DMS79 treated with DMSO at 0.1 percent for 48 hours (cell line): ENCODE measurements around the gene RNASE2.
"Not testable (repeated sequence)": the region's sequence is repeated elsewhere in the genome, so short reads cannot be mapped to it uniquely, and the experiment has no call there.

Experiments
- DNase-seq: peaks from one replicate; lab custom pipeline; 2025; lab: John Stamatoyannopoulos, UW

Gene RNASE2

GRCh38 chr14:20954736-20955537, at the start of gene RNASE2:
TSS of gene RNASE2 (plus strand) at chr14:20955487. CDS start at chr14:20955772, 285 bp downstream.
- DNase-seq, result not testable (repeated sequence)

GRCh38 chr14:20905676-20906075, 49.6 kb upstream of the RNASE2 start:
- no peak for DNase-seq

GRCh38 chr14:20907214-20907613, 48.1 kb upstream of the RNASE2 start:
- DNase-seq, result no peak

DNA sequence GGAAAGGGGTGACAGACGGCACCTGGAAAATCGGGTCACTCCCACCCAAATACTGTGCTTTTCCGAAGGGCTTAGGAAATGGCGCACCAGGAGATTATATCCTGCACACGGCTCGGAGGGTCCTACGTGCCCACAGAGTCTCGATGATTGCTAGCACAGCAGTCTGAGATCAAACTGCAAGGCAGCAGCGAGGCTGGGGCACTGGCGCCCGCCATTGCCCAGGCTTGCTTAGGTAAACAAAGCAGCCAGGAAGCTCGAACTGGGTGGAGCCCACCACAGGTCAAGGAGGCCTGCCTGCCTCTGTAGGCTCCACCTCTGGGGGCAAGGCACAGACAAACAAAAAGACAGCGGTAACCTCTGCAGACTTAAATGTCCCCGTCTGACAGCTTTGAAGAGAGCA, 44.5 kb upstream of the RNASE2 start:
- DNase-seq, result not testable (repeated sequence)

- DNase-seq, result not testable (repeated sequence)
These were observed 36.1 kb upstream of the RNASE2 start for GRCh38 chr14:20919038-20919756.

DNA sequence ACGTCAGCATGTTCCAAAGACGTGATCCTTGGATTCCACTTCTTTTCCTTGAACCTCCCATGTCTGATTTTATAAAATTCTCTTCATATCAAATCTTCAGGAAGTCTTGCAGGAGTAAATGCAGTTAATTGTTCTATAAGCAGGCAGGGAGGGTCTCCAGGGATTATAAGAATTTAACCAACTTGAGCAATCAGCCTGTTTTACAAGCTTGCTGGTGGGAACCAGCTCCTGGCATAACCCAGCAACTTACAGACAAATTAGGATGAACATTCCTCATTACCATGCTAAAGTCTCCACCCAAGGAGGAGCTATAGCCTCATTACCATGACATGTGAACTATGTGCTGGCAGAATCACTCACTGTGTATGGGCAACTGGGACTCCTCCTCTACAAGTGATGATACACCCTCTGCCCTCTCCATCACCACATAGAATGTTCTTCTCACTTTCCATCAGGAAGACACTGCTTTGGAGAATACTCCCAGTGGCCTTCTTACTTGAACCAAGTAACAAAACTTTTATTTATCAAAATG, 31.5 kb upstream of the RNASE2 start:
- DNase-seq, result not testable (repeated sequence)

DNA sequence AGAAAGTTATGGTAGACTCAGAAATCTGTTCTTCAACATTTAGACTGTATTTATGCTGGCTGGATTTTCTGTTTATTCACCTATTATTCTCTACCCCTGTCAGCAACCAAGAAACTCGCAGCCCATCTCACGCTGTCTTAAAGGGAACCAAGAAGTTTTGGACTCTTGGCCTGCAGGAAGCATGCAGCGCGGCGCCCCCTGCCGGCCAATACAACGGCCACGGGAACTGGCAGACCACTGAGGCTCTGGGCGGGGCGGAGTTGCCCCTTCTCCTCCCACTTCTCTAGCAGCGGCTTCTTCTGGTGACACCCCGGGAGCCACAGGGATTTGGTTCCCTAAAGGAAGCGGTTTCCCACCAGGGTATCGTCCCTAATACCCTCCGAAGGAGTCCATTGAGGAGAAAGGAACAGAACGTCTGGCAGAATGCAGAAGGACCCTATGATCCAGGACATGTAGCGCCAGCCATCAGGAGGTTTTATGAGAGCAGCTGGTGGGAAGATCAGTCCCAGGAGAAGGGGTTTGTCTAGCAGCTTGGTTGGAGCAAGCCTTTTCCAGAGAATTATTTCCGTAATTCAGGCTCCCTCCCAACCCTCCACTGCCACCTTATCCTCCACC, 21.0 kb upstream of the RNASE2 start:
- DNase-seq, result no peak

DNA sequence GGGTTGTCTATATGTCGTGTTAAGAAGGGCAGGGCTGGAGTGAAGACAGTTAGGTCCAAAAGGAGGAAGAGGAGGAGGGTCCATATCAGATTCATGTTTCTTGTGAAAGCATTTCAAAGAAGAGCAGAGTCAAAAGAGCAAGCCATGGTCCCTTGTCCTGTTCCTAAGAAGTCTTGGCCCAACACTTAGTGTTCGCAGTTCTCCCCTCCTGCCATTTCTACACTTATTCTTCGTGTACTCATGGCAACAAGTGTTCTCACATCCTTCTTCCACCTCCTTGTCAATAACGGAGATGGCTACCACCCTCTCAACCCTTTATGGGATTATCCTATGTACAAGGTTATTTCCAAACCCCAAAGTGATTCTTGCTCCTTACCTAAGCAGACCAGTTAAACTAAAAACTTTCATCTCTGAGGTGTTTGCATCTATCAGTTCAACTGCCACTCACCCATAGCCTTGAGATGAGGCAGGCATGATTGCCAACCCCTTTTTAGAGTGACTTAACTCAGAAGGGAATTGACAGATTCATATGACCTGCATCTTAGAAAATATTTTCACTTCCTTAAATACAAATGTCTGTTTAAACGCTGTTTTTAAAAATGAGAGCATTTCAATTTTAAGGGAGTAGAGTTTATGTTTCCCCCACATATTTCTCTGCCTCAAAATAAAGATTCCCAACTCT, 19.8 kb upstream of the RNASE2 start:
- DNase-seq, result no peak

DNA sequence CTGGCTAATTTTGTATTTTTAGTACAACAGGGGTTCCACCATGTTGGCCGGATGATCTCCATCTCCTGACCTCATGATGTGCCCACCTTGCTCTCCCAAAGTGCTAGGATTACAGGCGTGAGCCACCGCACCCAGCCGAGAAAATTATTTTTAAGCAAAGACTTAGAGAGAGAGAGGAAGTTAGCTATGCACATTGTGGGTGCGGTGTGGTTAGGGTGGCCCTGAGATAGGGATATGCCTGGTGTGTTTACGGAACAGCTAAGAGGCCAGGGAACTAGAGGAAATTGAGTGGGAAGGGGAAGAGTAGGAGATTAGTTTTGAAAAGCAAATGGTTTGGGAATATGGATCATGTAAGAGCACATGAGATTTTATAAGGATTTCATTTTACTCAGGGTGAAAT, 10.1 kb upstream of the RNASE2 start:
- DNase-seq, result not testable (repeated sequence)

DNA sequence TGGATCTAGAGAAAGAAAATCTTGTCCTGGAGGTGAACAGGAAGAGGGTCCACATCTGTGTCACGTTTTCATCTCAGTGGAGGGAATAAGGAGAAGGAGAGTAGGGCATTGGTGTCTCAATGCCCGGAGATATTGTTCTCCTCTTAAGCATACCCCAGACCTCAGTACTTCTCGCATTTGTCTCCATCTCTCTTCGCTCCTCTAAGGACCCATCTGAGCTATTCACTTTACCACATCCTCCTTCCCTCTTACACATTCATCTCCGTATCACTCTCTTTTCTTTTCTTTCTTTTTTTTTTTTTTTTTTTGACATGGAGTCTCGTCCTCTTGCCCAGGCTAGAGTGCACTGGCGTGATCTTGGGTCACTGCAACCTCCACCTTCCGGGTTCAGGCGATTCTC, 8.6 kb upstream of the RNASE2 start:
- DNase-seq, result not testable (repeated sequence)

- DNase-seq, result not testable (repeated sequence)
These were observed 219 bp downstream of the RNASE2 start for GRCh38 chr14:20955538-20955873.

- no peak for DNase-seq
These were observed 1.2 kb downstream of the RNASE2 start for GRCh38 chr14:20956376-20956976.

- not testable (repeated sequence) for DNase-seq
These were observed 3.7 kb downstream of the RNASE2 start for GRCh38 chr14:20958946-20959345.

DNA sequence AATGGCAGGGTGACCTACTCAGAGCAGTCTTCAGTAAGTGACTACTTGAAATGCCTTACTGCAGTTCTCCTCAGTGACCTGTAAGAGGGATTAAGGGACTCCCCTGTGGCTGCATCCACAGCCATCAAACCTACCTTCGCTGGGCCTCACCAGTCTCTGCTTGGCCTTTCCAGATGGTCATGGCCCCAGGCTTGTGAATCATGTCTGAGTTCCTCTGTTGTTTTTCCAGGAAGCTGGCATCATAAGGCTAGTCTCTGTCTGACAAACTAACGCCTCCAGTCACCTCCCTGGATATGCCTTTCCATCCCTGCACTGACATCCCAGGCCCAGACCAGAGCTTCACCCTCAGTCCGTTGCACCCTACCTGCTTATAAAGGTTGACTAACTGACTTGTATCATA, 14.0 kb downstream of the RNASE2 start:
- no peak for DNase-seq

DNA sequence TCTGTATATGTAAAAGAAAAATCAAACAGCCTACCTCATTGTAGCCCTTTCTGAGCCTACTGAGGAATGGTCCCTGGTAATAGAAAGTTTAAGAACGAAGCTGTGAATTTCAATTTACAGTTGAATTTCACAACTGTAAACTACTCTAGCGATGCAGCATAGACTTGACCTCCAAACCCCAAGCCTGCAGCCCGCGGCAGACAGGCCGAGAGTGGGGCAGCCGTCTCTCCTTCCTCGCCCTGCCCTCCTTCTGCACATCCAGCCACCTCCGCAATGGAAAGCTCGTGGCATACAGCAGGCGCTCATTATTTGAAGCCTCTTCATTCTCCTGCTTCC, 15.3 kb downstream of the RNASE2 start:
- no peak for DNase-seq

- DNase-seq, result peak; percentile 94
These were observed 15.9 kb downstream of the RNASE2 start for GRCh38 chr14:20970983-20971704.

- no peak for DNase-seq
These were observed 16.4 kb downstream of the RNASE2 start for GRCh38 chr14:20971705-20972021.

DNA sequence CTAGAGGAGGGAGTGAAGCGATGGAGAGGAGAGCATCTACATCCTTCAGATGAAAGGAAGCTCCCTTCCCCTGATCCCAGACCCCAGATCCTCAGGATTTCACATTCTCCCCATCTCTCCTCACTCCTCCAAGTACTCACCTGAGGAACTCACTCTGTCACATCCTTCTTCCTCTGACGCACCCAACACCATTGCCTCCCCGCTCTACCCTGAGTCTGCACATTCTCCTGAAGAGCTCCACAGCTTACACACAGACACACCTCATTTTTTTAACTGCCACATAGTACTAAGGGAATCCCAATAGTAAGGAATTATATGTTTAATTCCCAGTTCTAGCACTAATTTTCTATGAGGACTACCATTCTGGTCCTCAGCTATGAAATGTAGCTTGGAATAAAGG, 18.2 kb downstream of the RNASE2 start:
- no peak for DNase-seq

DNA sequence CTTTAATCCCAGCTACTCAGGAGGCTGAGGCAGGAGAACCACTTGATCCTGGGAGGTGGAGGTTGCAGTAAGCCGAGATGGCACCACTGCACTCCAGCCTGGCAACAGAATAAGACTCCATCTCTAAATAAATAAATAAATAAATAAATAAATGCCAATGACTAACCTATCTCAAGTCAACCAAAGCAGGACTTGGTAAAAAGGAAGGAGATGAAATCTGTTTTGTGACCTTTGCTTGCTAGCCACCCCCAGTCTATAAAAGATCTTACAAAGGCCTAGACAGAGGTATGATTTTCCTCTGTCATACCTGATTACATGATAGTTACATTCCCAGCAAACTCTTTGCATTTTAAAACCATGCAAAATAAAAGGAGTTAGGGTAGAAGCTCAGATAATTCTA, 21.0 kb downstream of the RNASE2 start:
- no peak for DNase-seq

DNA sequence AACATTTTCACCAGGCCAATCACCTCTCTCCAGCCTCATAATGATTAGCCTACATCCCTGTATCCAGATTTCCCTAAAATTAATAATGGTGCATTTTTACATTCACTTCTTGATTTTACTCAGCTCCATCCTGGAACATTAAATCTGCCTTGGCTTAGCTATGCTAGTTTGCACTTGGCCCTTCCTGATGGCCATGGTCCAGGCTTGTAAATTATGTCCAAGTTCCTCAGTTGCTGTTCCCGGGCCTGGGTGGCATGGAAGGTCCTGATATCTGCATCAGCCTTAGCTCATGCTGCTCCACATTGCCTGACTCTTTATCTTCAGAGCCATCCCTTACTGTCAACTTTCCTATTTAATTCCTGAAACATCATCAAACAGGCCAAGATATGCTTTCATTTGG, 23.4 kb downstream of the RNASE2 start:
- no peak for DNase-seq

DNA sequence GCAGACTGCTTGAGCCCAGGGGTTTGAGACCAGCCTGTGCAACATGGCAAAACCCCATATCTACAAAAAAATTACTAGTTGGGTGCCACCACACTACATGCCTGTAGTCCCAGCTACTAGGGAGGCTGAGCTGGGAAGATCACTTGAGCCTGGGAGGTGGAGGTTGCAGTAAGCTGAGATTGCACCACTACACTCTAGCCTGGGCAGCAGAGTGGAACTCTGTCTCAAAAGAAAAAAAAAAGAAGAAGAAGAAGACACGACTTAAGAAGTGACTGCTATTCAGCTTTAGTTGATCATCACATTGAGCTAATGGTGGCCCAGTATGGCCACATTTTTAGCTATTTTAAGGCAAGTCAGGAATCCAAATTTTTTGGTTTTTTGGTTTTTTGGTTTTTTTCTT, 25.6 kb downstream of the RNASE2 start:
- no peak for DNase-seq
